AG10803 (cell line): ENCODE data around the gene USP20.

Experiments
- DNase-seq: peaks from one replicate; pipeline ENCODE4 v3.0.0; 2010; ENCODE audit warnings: low read depth
- H3K4me3 ChIP-seq: 2 replicates; pipeline ENCODE4 v1.5.1; 2011; ENCODE audit warnings: mild to moderate bottlenecking, low read length, control low read depth
- CTCF ChIP-seq: conservative IDR thresholded peaks from 2 replicates; pipeline ENCODE4 v1.5.1; 2011; ENCODE audit warnings: mild to moderate bottlenecking, low read length, control low read depth, inconsistent platforms

USP20 gene

GRCh38 chr9:129923589-129923988, 88.3 kb downstream of the USP20 start:
- no peak for TF ChIP-seq CTCF
- no peak for DNase-seq
- no peak overlapping the region for H3K4me3 ChIP-seq

- H3K4me3 ChIP-seq, result no peak overlapping the region
- no peak for TF ChIP-seq CTCF
- DNase-seq, result no peak
These were observed 94.4 kb downstream of the USP20 start for GRCh38 chr9:129929496-129930125.

GRCh38 chr9:129930743-129931142, 95.5 kb downstream of the USP20 start:
- TF ChIP-seq CTCF, result no peak
- peak; percentile 31 for DNase-seq
- H3K4me3 ChIP-seq, result no peak overlapping the region
